CD4-positive, alpha-beta T cell treated with Interleukin-15 for 1 hour (primary cell): ENCODE measurements around the gene ZNF112.

Experiments used
- DNase-seq: peaks from one replicate; pipeline ENCODE4 v3.0.0-alpha.2; 2020

The ZNF112 gene

GRCh38 chr19:44280916-44281315 lies 75.6 kb downstream of the ZNF112 start:
- no peak for DNase-seq

DNA sequence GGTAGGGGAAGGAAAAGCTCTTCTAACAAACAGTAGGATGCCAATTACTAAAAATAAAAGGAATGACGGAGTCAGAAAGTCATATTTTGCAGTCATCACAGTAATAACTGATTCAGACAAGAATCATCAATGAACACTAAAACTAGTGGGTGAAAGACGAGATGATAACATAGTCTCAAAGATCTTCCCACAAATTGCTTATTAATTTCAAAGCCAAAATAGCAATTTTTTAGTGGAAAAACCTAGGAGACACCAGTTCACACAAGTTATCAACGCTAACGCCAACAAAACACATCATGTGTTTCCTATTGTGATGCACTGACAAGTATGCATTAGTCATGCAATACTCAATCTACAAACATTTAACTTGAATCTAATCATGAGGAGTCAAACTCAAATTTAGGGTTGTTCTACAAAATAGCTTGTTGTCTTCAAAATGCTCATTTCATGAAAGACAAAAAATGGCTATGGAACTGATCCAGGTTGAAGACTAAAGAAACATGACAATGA lies 78.2 kb downstream of the ZNF112 start:
- DNase-seq = no peak

DNA sequence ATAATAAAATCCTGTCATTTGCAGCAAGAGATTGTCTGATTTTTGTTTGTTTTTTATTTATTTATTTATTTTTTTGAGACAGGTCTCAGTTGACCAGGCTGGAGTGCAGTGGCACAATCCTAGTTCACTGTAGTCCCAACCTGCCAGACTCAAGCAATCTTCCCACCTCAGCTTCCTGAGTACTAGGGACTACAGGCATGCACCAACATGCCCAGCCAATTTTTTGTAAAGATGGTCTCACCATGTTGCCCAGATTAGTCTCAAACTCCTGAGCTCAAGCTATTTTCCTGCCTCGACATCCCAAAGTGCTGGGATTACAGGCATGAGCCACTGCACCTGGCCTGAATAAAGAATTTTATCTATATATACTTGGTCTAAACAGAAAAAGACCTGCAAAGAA lies 79.1 kb downstream of the ZNF112 start:
- DNase-seq = no peak
